Activated CD8-positive, alpha-beta T cell treated with anti-CD3 and anti-CD28 coated beads for 36 hours (primary cell): ENCODE data around the gene KCNMA1. TPM values are rescaled to one million over a fixed set of nuclear protein-coding genes. Genes with fewer than 3 reads are reported as not detected.

ENCODE experiments used
- ATAC-seq: fragments of 200-7000 bp; cut with Tn5 transposase; one replicate; pipeline ENCODE4 v1.10.0; 2021; ENCODE audit warnings: mild to moderate bottlenecking, moderate library complexity
- CTCF ChIA-PET: fragments of 350-600 bp; sonication (Branson Sonifier 250); formaldehyde crosslinking; loops from one replicate; lab custom pipeline; 2021; ENCODE audit warnings: antibody characterized with exemption; lab: Charles Lee
- POLR2A ChIA-PET: fragments of 350-600 bp; sonication (Branson Sonifier 250); formaldehyde crosslinking; loops from one replicate; lab custom pipeline; 2021; ENCODE audit warnings: antibody characterized with exemption; lab: Charles Lee
- DNase-seq: peaks from one replicate; pipeline ENCODE4 v3.0.0-alpha.2; 2020
- H3K27ac Mint-ChIP-seq: one replicate; pipeline ENCODE4 v1.8.0; 2021; ENCODE audit warnings: mild to moderate bottlenecking, mixed read lengths
- H3K27me3 Mint-ChIP-seq: one replicate; pipeline ENCODE4 v1.8.0; 2021; ENCODE audit warnings: mixed read lengths
- H3K36me3 Mint-ChIP-seq: one replicate; pipeline ENCODE4 v1.8.0; 2021; ENCODE audit warnings: low read depth, mixed read lengths
- H3K4me1 Mint-ChIP-seq: one replicate; pipeline ENCODE4 v1.8.0; 2021; ENCODE audit warnings: low read depth, mixed read lengths
- H3K4me3 Mint-ChIP-seq: one replicate; pipeline ENCODE4 v1.8.0; 2021; ENCODE audit warnings: mild to moderate bottlenecking, moderate library complexity, mixed read lengths
- H3K9me3 Mint-ChIP-seq: one replicate; pipeline ENCODE4 v1.8.0; 2021; ENCODE audit warnings: mixed read lengths
- intact Hi-C: fragments of 100-400 bp; cut with micrococcal nuclease; formaldehyde crosslinking; loops from one replicate; pipeline ENCODE4 v1.10.0; 2022
- total RNA-seq, 2 experiments: library from RNA; stranded (reverse); gene quantifications; one replicate each; pipeline ENCODE4 v1.2.3, GENCODE V29; 2021
- TF ChIP-seq, protein P1 (sequence below): fragments of 200-600 bp; IDR thresholded peaks from one replicate; pipeline ENCODE4 v1.8.0; 2022; ENCODE audit warnings: antibody characterized with exemption, mild to moderate bottlenecking

Gene KCNMA1
- total RNA-seq, 2 experiments from 2014 or later = 0.18 TPM; not detected in 1

DNA sequence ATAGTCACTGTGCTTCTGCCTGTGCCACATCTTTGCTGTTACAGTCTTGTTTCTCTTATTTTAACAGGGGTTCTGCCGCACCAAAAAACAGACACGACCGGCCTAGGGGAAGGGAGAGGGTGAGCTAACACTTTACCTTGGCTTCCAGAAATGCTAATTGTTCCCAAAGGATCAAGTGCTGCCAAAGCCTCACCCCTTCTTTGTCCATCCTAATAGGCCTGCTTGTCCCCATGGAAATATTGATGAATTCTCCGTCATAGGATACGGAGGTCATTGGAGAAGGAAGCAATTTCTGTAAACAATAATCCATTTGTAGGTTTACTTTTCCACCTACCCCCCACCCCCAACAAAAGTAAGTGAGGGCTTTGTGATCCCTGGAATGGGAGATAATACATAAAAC, 567.3 kb downstream of the KCNMA1 start:
- TF ChIP-seq, protein P1, sequence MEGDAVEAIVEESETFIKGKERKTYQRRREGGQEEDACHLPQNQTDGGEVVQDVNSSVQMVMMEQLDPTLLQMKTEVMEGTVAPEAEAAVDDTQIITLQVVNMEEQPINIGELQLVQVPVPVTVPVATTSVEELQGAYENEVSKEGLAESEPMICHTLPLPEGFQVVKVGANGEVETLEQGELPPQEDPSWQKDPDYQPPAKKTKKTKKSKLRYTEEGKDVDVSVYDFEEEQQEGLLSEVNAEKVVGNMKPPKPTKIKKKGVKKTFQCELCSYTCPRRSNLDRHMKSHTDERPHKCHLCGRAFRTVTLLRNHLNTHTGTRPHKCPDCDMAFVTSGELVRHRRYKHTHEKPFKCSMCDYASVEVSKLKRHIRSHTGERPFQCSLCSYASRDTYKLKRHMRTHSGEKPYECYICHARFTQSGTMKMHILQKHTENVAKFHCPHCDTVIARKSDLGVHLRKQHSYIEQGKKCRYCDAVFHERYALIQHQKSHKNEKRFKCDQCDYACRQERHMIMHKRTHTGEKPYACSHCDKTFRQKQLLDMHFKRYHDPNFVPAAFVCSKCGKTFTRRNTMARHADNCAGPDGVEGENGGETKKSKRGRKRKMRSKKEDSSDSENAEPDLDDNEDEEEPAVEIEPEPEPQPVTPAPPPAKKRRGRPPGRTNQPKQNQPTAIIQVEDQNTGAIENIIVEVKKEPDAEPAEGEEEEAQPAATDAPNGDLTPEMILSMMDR = no peak
- Mint-ChIP-seq H3K9me3 (no peaks in the 10 kb centered on the region), H3K27ac (no peak overlapping the region), H3K4me1 (no peaks in the 10 kb centered on the region), H3K36me3 (no peaks in the 10 kb centered on the region), H3K4me3 (no peak overlapping the region), H3K27me3 (no peaks in the 10 kb centered on the region)
- ChIA-PET CTCF (no interaction called here), POLR2A (no interaction called here)
- intact Hi-C loops = no loop called here
- DNase-seq = no peak
- ATAC-seq = no peak

DNA sequence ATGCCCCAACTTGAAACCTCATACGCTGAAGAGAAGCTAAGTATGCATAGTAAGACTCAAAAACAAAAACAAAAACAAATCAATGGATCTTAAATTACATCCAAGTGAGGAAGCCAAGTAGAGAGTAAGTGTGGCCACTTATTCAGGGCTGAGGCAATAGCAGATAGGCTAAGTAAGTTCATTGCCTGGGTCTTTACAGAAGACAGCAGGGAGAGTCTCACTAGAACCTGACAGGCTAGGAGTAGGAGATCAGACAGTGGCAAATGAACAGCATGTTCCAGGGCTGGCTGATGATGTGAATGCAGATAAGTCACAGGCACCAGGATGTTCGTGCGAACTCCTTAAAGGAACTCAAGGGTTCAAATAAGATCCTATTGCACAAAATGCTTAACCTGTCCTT, 568.6 kb downstream of the KCNMA1 start:
- Mint-ChIP-seq H3K4me3 (no peak overlapping the region), H3K27ac (no peak overlapping the region), H3K36me3 (no peaks in the 10 kb centered on the region), H3K4me1 (no peaks in the 10 kb centered on the region), H3K9me3 (no peaks in the 10 kb centered on the region), H3K27me3 (no peaks in the 10 kb centered on the region)
- ATAC-seq = no peak
- DNase-seq = no peak
- CTCF ChIA-PET = no interaction called here
- TF ChIP-seq, protein P1 = no peak
- POLR2A ChIA-PET = no interaction called here
- intact Hi-C loops = no loop called here

DNA sequence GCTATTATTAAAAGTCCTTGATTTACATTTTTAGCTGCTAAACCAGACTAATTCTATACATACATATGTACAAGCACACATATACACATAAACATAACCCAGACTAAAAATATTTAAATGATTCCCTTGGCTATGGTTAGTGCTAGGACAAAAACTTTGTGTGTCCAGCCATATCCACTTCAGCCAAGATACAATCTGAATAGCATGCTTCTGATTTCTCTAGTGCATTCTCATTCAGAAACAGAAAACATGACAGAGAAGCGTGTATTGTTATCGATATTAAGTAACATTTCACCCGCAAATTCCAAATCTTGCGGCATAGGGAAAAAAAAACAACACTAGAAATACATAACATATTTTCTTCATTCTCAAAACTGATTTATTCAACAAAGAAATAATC, 569.3 kb downstream of the KCNMA1 start:
- Mint-ChIP-seq H3K4me3 (no peak overlapping the region), H3K4me1 (no peaks in the 10 kb centered on the region), H3K27ac (no peak overlapping the region), H3K27me3 (no peaks in the 10 kb centered on the region), H3K9me3 (no peaks in the 10 kb centered on the region), H3K36me3 (no peaks in the 10 kb centered on the region)
- TF ChIP-seq, protein P1 = no peak
- DNase-seq = no peak
- ChIA-PET CTCF (interaction anchor here (0.9 kb wide), 1 partner anchor 32 kb away, joined by 3 read pairs; no protein-coding TSS in a partner anchor), POLR2A (interaction anchor here (0.8 kb wide), 1 partner anchor 26 kb away, joined by 3 read pairs; no protein-coding TSS in a partner anchor)
- intact Hi-C loops = no loop called here
- no peak for ATAC-seq

DNA sequence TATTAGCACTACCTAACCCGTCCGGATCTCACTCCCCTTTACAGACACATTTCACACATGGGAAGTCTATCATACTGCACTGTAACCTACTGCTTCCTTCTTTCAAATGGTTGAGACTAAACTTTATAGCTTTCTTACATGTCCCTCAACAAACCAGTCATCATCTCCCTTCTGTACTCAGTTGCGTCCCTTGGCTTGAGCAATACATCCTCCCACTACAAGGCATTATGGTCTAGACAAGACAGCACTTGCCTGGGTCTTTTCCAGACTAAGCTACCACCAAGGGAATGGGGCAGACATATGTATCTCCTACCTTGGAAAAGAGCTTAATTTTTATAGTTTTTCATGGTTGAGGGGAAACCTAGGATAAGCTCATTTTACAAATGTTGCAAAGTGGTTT, 575.2 kb downstream of the KCNMA1 start:
- intact Hi-C loops = no loop called here
- CTCF ChIA-PET = no interaction called here
- TF ChIP-seq, protein P1 = no peak
- Mint-ChIP-seq H3K9me3 (no peaks in the 10 kb centered on the region), H3K4me1 (no peaks in the 10 kb centered on the region), H3K27ac (no peak overlapping the region), H3K4me3 (no peak overlapping the region), H3K27me3 (no peaks in the 10 kb centered on the region), H3K36me3 (no peaks in the 10 kb centered on the region)
- POLR2A ChIA-PET = no interaction called here
- ATAC-seq = no peak
- DNase-seq = no peak

DNA sequence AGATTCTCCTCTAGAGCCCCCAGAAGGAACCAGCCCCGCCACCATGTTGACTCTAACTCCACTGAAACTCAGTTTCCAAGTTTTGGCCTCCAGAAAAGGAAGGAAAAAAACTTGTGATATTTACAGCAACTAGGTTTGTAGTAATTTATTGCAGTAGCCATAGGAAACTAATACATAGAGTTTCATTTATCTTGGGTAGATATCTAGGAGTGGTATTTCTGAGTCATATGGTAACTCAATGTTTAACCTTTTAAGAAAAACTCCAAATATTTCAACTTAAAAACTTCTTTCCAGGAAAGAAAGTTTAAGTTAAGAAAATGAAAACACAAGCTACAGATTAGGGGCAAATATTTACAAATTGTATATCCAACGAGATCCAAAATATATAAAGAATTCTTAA, 576.7 kb downstream of the KCNMA1 start:
- POLR2A ChIA-PET = no interaction called here
- H3K27ac Mint-ChIP-seq = no peak overlapping the region
- intact Hi-C loops = no loop called here
- H3K9me3 Mint-ChIP-seq = no peaks in the 10 kb centered on the region
- no peak for ATAC-seq
- H3K4me3 Mint-ChIP-seq = no peak overlapping the region
- CTCF ChIA-PET = no interaction called here
- DNase-seq = no peak
- no peaks in the 10 kb centered on the region for H3K27me3 Mint-ChIP-seq
- H3K4me1 Mint-ChIP-seq = no peaks in the 10 kb centered on the region
- TF ChIP-seq, protein P1 = no peak
- no peaks in the 10 kb centered on the region for H3K36me3 Mint-ChIP-seq
